ENCODE measurements around the gene IFRD1. TPM values are rescaled to one million over a fixed set of nuclear protein-coding genes. Genes with fewer than 3 reads are reported as not detected.

Gene IFRD1
- polyA plus RNA-seq, 1 donor (not counting 4 experiments of a cell fraction or from before 2014, with no cell fraction given): 38.3 TPM

- no peaks in the 10 kb centered on the region for H4K20me1 ChIP-seq (ENCODE audit: control insufficient read depth, extremely low read depth, insufficient read depth, low read length)
- H3K9me3 ChIP-seq (ENCODE audit: control insufficient read depth, low read depth, low read length): no peaks in the 10 kb centered on the region
- peak overlapping the region; percentile 6 for H3K27ac ChIP-seq (ENCODE audit: control insufficient read depth, insufficient read depth, low read length)
- no peak overlapping the region for H3K9ac ChIP-seq (ENCODE audit: control insufficient read depth, extremely low read depth, insufficient read depth, low read length)
- H3K4me1 ChIP-seq (ENCODE audit: control insufficient read depth, extremely low read depth, insufficient read depth, low read length): peaks cover 12% of the 10 kb centered on the region
- FAIRE-seq (no peak), DNase-seq (ENCODE audit: low read depth, low spot score) (no peak)
- no peaks in the 10 kb centered on the region for H3K79me2 ChIP-seq (ENCODE audit: control insufficient read depth, insufficient read depth, low read length)
- TF ChIP-seq EZH2 (IDR thresholded peaks at IDR 0.05; ENCODE audit: low read length): no peak
- H3K36me3 ChIP-seq (ENCODE audit: control insufficient read depth in 2 of 2, extremely low read depth in 1 of 2, insufficient read depth in 2 of 2, low read length in 2 of 2): peaks cover 0 to 3% of the 10 kb centered on the region in 2 experiments
- H3K27me3 ChIP-seq (ENCODE audit: control insufficient read depth, extremely low read depth, insufficient read depth, low read length): no peaks in the 10 kb centered on the region
- no peak overlapping the region for H3K4me3 ChIP-seq (ENCODE audit: control insufficient read depth in 2 of 3, extremely low read depth in 1 of 3, insufficient read depth in 2 of 3, low read depth in 1 of 3, low read length in 3 of 3)
- peaks cover 2% of the 10 kb centered on the region for H3K9me1 ChIP-seq (ENCODE audit: control insufficient read depth, extremely low read depth, insufficient read depth, low read length)
- dilution Hi-C loops (cut with MboI; ENCODE audit: extremely low pct_ligation_motif_present, low sequenced_read_pairs): no loop called here
- no peak overlapping the region for H3K4me2 ChIP-seq (ENCODE audit: control insufficient read depth, extremely low read depth, insufficient read depth, low read depth, low read length)
- H2AFZ ChIP-seq (ENCODE audit: control insufficient read depth, low read length): no peak overlapping the region
These were observed 31.0 kb downstream of the IFRD1 start for GRCh38 chr7:112481121-112481736.

- peaks cover 12% of the 10 kb centered on the region for H3K4me1 ChIP-seq (ENCODE audit: control insufficient read depth, extremely low read depth, insufficient read depth, low read length)
- no peak overlapping the region for H2AFZ ChIP-seq (ENCODE audit: control insufficient read depth, low read length)
- TF ChIP-seq CTCF (optimal IDR thresholded peaks at IDR 0.05 in 1 of 3, IDR thresholded peaks at IDR 0.05 in 1 of 3, conservative IDR thresholded peaks at IDR 0.05 in 1 of 3; ENCODE audit: extremely low read depth in 1 of 3, insufficient read depth in 2 of 3, low read length in 3 of 3) (no peak), EZH2 (IDR thresholded peaks at IDR 0.05; ENCODE audit: low read length) (no peak)
- no peaks in the 10 kb centered on the region for H3K79me2 ChIP-seq (ENCODE audit: control insufficient read depth, insufficient read depth, low read length)
- FAIRE-seq (peak; percentile 95), DNase-seq (ENCODE audit: low read depth, low spot score) (peak; percentile 70)
- H3K9me1 ChIP-seq (ENCODE audit: control insufficient read depth, extremely low read depth, insufficient read depth, low read length): peaks cover 2% of the 10 kb centered on the region
- H3K9ac ChIP-seq (ENCODE audit: control insufficient read depth, extremely low read depth, insufficient read depth, low read length): no peak overlapping the region
- H3K9me3 ChIP-seq (ENCODE audit: control insufficient read depth, low read depth, low read length): no peaks in the 10 kb centered on the region
- no peaks in the 10 kb centered on the region for H4K20me1 ChIP-seq (ENCODE audit: control insufficient read depth, extremely low read depth, insufficient read depth, low read length)
- H3K27ac ChIP-seq (ENCODE audit: control insufficient read depth, insufficient read depth, low read length): peak overlapping the region; percentile 6
- H3K4me3 ChIP-seq (ENCODE audit: control insufficient read depth in 2 of 3, extremely low read depth in 1 of 3, insufficient read depth in 2 of 3, low read depth in 1 of 3, low read length in 3 of 3): no peak overlapping the region
- dilution Hi-C loops (cut with MboI; ENCODE audit: extremely low pct_ligation_motif_present, low sequenced_read_pairs): no loop called here
- peaks cover 0 to 3% of the 10 kb centered on the region in 2 experiments for H3K36me3 ChIP-seq (ENCODE audit: control insufficient read depth in 2 of 2, extremely low read depth in 1 of 2, insufficient read depth in 2 of 2, low read length in 2 of 2)
- no peak overlapping the region for H3K4me2 ChIP-seq (ENCODE audit: control insufficient read depth, extremely low read depth, insufficient read depth, low read depth, low read length)
- no peaks in the 10 kb centered on the region for H3K27me3 ChIP-seq (ENCODE audit: control insufficient read depth, extremely low read depth, insufficient read depth, low read length)
These were observed 31.8 kb downstream of the IFRD1 start for GRCh38 chr7:112481833-112482670.
